HG03175 (cell line): ENCODE measurements around the gene BMPER.

Experiments
- ATAC-seq: cut with Tn5 transposase; IDR thresholded peaks from one replicate; pipeline ENCODE4 v1.9.1; 2021; ENCODE audit warnings: mild to moderate bottlenecking, moderate library complexity; ENCODE audit not compliant: unreplicated experiment

BMPER gene

DNA sequence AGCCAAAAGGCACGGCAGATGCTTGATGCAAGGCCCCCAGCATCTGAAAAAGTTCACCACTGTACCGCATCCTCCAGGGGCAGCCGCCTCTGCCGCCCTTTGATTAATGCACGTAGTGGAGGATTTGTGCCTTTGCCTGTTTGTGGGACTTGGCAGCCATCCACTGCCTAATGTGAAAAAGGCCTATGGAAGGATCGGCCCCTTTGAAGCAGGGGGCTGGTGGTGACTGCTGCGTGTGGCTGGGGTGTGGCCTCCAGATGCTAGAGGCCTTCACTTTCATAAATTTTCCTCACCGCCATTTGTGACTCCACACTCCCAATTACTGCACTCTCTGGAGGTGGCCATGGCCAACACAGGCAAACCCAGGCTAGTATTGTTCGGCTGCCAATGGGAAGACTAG lies 226.0 kb downstream of the BMPER start:
- ATAC-seq: no peak

DNA sequence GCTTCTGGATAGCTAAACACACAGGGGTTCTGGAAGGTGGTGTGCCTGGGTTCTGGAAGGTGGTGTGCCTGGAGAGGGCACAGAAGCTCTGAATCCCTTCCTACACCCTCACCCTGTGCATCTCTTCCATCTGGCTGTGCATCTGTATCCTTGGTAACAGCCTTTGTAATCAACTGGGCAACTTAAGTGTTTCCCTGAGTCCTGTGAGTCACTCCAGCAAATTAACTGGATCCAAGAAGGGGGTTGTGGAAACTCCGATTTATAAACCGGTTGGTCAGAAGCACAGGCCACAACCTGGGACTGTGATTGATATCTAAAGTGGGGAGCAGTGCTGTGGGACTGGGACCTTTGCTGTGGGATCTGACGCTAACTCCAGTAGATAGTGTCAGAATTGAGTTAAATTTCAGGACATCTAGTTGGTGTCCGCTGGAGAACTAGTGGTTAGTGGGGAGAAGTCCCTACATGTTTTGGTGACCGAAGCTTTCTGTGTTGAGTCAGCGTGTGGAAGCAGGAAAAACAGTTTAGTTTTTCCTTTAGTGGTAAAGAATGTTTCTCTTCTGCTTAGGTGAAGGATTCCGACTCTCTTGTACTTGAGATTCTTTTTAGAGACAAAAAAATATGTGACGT lies 228.1 kb downstream of the BMPER start:
- ATAC-seq: no peak

DNA sequence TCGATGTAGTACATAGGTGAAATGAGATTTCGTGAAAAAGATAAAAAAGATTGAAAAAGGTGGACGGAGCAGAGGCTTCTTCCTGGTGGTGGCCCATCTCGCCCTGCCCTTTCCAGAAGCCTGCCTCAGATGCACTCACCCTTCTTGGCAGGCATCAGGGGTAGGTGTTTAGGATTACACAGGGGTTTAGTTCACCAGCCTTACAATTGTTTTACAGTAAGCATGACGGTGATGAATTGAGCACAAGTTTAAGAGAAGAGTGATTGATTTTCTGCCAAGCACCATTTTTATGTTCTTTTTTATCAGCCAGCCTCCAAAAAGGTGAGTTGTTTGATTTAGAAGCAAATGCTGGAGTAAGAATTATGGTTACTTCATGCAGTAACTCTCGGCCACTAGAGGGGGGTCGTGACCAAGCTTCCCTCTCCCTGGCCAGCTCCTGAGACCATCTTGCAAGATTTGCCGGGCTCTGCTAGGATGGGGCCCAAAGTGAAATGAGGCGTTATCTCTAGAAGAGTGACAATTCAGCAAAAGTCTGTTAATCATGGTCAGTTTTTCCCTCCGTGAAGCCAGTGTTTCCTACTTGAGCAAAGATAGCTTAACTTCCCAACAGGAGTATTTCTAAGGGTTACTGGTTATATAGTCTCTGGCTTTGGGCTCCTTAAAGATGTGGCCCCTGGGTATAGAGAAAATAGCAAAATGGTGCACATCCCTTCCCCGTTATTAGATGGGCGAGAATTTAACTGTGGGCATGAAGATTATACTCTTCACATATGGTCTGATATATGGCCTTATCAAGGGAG lies 228.8 kb downstream of the BMPER start:
- ATAC-seq: no peak

DNA sequence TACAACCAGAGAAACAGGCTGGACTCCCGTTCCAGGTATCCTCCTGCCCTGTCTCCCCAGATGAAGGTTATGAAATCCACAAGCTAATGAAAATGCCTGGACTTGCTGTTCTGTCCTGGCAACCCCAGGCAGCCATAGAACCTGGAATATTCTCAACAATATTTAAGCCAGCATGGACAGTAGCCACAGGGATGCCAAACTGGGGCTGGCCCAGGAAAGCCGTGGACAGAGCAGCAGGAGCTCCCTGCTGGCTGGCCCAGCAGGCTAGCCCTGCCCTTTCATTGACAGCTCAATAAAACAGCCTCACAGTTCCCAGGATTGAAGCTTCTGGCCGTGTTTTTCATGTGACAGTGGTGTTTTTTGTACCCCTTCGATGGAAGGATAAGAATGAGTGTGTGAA lies 230.6 kb downstream of the BMPER start:
- ATAC-seq: no peak

DNA sequence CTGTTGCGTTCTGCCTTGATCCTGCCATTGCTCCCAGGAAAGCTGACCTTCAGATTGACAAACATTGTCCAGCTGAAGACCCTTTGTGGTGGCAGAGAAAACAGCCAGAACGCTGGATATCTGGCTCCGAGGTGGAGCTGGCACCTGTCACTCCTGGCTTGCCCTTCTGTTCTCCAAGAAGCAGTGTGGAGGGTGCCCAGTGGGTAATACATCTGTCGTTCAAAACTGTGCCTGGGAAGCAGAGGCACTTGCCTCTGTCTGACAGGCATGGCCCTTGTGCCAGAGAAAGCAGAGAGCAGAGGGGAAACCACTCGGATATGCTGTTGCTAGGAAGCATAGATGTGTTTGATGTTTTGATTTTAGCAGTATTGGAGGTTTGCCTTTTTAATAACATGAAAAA lies 231.4 kb downstream of the BMPER start:
- no peak for ATAC-seq

DNA sequence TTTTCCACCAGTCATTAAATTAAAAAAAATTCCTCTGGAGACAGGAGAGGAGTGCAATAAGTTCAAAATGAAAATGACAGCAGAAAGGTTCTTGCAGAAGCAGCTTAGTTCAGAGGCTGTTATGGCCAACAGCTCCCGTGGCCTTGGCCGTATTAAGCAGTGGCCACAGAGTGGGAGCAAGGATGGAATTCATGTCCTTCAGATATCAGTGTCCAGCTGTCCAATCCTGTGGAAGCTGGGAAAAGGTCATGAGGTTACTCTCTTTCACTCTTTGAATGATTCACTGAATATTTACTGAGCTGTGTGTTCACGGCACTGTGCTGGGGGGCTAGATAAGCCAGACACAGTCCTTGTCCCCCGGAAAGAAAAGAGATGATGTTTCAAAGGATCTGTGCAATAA lies 231.8 kb downstream of the BMPER start:
- no peak for ATAC-seq

DNA sequence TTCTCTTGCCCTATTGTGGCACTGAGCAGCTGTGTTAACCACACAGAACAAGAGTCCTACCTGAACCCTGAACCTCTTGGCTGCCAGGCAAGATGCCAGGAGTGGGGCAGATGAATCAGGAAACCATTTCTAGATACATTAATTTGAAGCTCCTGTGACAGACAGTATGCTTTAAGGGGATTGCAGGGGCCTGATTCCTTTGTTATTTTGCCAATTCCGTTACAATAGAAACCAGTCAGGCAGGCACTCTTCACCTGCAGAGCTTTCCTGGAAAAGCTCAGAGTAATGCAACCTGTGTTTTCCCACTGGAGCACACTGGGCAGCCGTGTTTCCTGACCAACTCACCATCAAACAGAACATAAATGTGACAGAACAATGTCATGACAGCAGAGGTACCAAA lies 233.1 kb downstream of the BMPER start:
- no peak for ATAC-seq

DNA sequence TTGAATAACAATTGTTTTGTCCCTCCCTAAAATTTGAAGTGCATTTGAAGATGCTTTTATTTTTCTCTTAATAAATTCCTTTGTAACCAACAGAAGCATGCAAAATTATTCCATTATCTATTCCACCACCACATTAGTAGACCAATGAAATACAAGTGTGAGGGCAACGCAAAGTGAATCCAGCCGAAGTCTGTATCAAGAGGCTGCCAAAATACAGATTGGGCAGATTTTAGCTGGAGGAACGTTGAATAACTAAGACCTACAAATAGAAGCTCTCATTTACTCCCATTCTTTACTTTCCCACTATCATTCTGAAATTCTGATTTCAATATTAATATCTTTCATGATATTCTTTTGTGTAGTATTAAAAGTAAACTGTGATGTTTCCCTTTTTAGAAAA lies 233.7 kb downstream of the BMPER start:
- ATAC-seq: no peak

DNA sequence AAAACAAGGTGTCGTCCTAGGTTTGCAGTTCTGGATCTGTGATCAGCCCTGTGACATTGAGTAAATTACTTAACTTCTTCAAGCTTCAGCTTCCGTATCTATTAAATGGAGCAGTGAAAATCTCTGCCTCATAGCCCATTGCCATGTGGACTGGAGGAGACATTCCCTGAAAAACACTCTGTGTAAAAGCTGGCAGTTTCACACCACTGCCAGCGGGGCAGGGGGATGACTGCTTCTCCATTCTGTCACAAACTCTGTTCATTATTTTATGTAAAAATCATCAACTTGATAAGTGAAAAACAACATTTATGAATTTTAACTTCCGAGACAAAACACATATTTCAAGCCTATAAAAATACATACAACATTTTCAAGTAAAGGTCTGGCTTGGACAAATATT lies 234.7 kb downstream of the BMPER start:
- no peak for ATAC-seq

DNA sequence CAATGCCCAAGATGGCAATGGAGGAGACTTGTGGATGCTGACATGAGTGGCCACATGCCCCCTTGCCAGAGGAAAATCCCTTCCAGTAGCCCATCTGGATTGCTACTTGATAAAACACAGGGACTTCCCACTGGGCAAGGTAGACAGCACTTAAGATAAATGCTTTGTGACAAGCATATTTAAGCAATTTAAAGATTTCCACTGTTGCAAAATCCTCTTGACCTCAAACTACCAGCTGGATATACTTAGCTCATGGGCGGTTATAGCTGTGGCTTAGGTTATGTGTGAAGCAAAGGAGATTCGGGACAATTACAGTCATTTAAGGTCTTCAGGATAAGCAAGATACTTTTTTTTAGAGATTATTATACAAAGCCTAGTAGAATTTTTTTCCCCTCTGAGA lies 238.1 kb downstream of the BMPER start:
- ATAC-seq: no peak

- no peak for ATAC-seq
Measured at GRCh38 chr7:34145603-34146002, 240.3 kb downstream of the BMPER start.

GRCh38 chr7:34153656-34154270 lies 248.4 kb downstream of the BMPER start:
- ATAC-seq: no peak

- no peak for ATAC-seq
Measured at GRCh38 chr7:34155220-34155908, 250.0 kb downstream of the BMPER start.

GRCh38 chr7:34156336-34156735 lies 251.0 kb downstream of the BMPER start:
- no peak for ATAC-seq

- ATAC-seq: no peak
Measured at GRCh38 chr7:34157137-34157536, 251.8 kb downstream of the BMPER start.

DNA sequence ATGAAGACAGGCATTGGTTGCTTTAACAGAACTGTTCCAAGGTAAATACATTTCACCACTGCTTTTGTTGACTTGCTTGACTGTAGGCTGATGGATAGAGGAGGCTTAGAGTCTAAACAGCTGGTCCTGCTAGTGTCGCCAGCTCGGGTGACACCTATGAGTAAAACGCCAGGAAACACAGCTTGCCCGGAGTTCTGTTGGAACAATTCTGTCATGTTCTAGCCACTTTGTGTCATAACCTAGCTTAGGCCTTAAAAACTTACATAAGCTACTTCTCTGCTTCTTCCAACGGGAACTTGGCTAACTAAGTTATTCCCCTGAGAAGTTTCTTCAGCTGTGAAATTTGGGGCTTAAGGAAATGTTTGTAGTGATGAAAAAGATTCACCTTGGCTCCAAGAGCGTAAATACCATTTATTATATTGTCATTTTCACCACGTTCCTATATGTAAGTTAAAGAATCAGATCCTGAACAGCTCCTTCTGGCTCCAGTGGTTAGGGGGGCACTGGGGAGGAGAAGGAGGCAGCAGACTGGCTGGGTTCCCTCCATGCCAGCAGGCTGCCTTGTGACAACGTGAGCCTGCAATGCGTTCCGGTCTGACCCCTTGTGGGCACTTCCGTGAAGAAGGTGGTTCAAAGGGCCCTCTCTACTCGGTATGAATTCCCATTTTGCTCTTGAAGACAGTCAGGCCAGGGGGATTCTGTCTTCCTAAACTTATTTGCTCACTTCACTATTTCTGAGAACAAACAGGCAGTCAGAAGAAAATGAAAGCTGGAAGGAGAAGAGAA lies 253.2 kb downstream of the BMPER start:
- ATAC-seq: no peak

DNA sequence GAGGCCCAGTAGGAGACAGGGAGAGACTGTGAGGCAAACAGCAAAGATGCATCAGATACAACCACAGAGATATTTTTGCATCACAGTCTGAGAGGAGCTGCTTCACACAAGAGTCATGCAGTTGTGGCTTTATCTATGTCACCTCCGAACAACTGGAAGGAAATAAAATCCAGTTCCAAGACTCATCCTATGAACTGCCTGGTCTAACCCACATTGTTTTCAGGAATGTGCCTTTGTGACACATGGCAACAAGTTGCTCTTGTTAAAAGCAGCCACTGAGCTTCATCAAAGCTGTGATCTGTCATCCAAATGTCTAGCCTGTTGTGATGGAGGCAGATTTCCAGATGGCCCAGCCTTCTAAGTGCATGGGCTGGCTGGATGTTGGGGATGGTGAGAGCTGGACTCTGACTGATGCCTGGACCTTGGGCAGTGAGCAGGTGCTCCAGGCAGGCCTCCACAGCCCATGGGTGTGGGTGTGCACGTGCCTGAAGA lies 255.0 kb downstream of the BMPER start:
- ATAC-seq: no peak

DNA sequence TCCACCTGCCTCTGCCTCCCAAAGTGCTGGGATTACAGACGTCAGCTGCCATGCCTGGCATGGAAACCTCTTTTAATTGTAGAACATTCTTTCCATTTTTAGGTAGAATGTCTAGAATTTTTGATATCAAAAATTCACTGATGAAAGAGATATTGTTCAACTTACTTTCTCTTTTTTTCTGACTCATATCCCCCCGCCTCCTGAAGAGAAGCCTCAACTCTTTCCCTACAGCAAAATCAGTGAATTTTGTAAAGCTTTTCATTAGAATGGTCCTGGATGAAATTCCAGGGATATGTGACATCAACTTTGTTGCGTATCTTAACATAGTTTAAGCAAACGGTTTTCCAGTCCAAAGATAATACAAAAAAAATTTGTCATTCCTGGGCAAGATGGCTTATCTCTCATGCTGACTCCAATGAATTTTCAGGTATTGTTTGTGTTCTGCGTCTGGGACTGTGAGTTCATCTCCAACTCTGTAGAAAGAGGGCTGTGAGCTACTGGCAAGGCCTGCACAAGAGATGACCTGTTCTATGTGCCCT lies 256.8 kb downstream of the BMPER start:
- no peak for ATAC-seq

GRCh38 chr7:34162677-34163076 lies 257.3 kb downstream of the BMPER start:
- no peak for ATAC-seq

- ATAC-seq: no peak
Measured at GRCh38 chr7:34163956-34164355, 258.6 kb downstream of the BMPER start.
